Head of caudate nucleus (tissue), 42 donors: ENCODE measurements around the gene ATF3.
A peak's percentile ranks its signal among the peaks of the same experiment; 100 is the strongest.
"Not testable (repeated sequence)": the region's sequence is repeated elsewhere in the genome, so short reads cannot be mapped to it uniquely, and the experiment has no call there.

Experiments
- DNase-seq, 42 donors: peaks; one replicate each; pipeline versions ENCODE4 v3.0.0 to v3.0.0-alpha.2; 2020 to 2021; ENCODE audit warnings: mixed read lengths in 7 of 42
- intact Hi-C: fragments of 100-400 bp; cut with DNase I; formaldehyde crosslinking; loops from one replicate; pipeline ENCODE4 v1.15.0; 2022

The ATF3 gene

DNA sequence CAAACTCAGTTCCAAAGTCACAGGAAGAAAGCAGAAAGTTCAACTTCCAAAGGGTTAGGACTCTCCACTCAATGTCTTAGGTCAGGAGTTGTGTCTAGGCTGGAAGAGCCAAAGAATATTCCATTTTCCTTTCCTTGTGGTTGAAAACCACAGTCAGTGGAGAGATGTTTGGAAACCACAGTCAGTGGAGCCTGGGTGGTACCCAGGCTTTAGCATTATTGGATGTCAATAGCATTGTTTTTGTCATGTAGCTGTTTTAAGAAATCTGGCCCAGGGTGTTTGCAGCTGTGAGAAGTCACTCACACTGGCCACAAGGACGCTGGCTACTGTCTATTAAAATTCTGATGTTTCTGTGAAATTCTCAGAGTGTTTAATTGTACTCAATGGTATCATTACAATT, 11.7 kb downstream of the ATF3 start:
- no peak for DNase-seq

GRCh38 chr1:212621043-212621948, 12.7 kb downstream of the ATF3 start:
- intact Hi-C loops = no loop called here

More for the DNA sequence above, 11.7 kb downstream of the ATF3 start:
- intact Hi-C loops = no loop called here

GRCh38 chr1:212621949-212622305, 13.4 kb downstream of the ATF3 start:
- DNase-seq = no peak
- intact Hi-C loops = no loop called here

More at GRCh38 chr1:212621043-212621948, 12.7 kb downstream of the ATF3 start:
- DNase-seq = no peak

GRCh38 chr1:212622467-212622866, 13.9 kb downstream of the ATF3 start:
- DNase-seq = no peak

DNA sequence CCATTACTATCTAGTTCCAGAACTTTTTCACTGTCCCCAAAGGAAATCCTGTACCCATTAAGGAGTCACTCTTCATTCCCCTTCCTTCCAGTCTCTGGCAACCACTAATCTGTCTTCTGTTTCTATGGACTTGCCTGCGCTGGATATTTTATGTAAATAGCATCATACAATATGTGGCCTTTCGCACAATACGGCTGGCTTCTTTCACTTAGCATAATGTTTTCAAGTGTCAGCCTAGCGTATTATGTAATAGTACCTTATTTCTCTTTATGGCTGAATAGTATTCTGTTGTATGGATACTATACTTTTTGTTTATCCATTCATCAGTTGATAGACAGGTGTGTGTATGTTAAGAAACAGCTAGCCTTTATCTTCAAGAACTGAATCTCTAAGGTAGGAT, 14.3 kb downstream of the ATF3 start:
- intact Hi-C loops = no loop called here
- no peak for DNase-seq

More at GRCh38 chr1:212622467-212622866, 13.9 kb downstream of the ATF3 start:
- intact Hi-C loops = no loop called here

DNA sequence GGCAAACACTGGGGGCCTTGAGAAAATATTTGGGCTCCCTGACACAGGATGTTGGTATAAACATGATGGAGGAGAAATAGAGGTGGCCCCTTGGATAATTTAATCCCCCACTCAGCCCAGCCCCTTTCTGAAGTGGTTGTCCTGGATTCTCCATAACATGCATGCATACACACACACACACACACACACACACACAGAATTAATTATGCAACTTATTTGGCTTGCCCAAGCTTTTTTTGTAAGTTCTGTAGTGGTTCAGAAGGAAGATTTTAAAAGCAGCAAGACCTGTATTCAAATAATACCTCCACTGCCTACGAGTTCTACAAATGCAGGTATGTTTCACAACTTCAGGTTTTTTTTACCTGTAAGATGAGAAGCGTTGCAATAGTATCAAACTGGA, 15.0 kb downstream of the ATF3 start:
- intact Hi-C loops = no loop called here
- no peak for DNase-seq

DNA sequence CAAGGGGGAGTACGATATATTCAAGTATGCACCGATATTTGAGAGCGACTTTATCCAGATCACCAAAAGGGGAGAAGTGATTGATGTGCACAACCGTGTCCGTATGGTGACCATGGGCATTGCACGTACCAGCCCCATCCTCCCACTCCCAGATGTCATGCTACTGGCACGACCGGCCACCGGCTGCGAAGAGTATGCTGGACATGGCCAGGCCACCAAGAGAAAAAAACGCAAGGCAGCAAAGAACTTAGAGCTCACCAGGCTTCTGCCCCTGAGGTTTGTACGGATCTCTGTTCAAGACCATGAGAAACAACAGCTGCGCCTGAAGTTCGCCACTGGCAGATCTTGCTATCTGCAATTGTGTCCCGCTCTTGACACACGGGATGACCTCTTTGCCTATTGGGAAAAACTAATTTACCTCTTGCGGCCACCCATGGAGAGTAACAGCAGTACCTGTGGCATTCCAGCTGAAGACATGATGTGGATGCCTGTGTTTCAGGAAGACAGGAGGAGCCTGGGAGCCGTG, 16.5 kb downstream of the ATF3 start:
- intact Hi-C loops = no loop called here

DNA sequence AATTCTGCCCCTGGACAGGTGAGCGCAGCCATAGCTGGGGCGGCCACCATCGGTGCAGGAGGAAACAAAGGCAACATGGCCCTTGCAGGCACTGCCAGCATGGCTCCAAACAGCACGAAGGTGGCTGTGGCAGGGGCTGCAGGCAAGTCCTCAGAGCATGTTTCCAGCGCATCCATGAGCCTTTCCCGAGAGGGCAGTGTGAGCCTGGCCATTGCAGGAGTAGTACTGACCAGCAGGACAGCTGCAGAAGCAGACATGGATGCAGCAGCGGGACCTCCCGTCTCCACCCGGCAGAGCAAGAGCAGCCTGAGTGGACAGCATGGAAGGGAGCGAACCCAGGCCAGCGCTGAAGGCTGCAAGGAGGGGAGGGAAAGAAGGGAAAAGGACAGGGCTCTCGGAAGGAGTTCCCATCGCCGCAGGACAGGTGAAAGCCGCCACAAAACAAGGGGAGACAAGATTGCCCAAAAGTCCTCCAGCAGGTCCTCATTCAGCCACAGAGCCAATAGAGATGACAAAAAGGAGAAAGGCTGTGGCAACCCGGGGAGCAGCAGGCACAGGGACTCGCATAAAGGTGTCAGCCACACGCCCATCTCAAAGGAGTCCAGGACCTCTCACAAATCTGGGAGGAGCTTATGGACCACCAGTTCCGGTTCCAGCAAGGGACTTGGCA, 17.4 kb downstream of the ATF3 start:
- DNase-seq = no peak
- intact Hi-C loops = no loop called here

More for the DNA sequence above, 16.5 kb downstream of the ATF3 start:
- no peak for DNase-seq

DNA sequence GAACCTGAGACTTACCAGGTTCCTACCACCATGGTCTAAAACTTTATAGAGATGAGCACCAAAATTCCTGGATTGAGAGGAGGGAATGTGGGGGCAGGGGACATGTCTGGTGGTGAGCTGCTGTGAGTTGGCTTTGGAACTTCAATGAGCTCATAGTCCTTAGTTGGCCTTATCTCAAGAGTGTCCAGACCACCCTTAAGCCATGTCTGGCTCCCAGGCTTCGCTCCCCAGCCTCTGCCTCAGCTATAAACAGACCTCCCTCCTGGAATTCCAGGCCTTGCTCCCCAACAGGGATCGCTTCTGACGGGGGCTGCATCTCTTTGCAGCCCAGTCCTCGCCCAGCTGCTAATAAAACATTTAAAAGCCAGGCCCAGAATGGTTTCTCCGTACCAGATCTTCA, 19.5 kb downstream of the ATF3 start:
- no peak for DNase-seq
- intact Hi-C loops = no loop called here

GRCh38 chr1:212628813-212629415, 20.4 kb downstream of the ATF3 start:
- intact Hi-C loops = no loop called here
- no peak for DNase-seq

DNA sequence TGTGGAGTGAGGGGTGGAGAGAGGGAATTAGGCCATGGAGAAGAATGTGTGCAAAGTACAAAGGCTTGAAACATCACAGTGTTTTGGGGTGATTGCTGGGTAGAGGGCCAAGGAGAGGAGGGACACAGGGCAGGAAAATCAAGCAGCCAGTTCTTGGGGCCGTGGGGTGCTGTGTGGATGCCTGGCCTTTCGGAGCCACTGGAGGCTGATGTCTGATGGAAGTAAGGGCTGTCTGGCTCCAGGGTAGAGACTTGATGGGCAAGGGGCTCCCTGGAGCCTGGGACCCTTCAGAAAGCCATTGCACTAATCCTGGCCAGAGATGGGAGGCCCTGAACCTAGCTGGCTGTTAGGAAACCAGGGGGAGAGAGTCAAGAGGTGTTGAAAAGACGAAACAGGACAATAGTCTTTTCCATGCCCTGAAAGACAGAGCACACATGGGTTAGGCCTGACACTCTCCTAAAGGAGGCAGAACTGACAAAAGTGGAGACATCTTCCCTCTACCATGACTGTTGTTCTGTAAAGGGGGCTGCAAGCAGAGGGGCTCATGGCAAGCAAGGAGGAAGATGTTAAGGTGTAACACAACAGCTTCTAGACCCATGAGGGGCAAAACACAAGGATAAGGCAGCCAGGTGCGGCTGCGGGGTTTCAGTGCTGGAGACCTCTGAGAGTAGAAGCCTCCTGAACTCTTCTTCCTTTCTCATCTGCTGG, 21.0 kb downstream of the ATF3 start:
- intact Hi-C loops = no loop called here

GRCh38 chr1:212630158-212630900, 21.8 kb downstream of the ATF3 start:
- intact Hi-C loops = no loop called here

More for the DNA sequence above, 21.0 kb downstream of the ATF3 start:
- no peak for DNase-seq

GRCh38 chr1:212633161-212633560, 24.6 kb downstream of the ATF3 start:
- intact Hi-C loops = no loop called here

More at GRCh38 chr1:212630158-212630900, 21.8 kb downstream of the ATF3 start:
- peak; percentile 30 to 87 (median 72) for DNase-seq

DNA sequence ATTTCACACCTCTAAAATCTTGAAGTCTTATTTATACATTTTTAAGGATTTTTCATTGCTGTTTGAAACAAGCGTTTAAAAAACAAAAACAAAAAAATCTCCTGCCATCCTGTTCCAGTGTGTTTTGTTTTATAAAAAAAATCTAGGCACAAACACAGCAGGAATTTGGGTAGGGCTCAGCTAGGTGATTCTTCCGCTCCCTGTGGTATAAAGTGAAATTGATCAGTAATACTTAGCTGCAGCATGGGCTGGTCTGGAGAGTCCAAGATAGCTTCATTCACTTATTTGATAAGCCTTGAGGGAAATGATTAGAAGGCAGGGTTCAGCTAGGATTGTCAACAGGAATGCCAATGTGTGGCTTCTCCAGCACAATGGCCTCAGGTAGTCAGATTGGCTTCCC, 25.7 kb downstream of the ATF3 start:
- DNase-seq = no peak
- intact Hi-C loops = no loop called here

More at GRCh38 chr1:212633161-212633560, 24.6 kb downstream of the ATF3 start:
- no peak for DNase-seq

- intact Hi-C loops = no loop called here
- no peak for DNase-seq
Observed at GRCh38 chr1:212635141-212635631, 26.6 kb downstream of the ATF3 start.

DNA sequence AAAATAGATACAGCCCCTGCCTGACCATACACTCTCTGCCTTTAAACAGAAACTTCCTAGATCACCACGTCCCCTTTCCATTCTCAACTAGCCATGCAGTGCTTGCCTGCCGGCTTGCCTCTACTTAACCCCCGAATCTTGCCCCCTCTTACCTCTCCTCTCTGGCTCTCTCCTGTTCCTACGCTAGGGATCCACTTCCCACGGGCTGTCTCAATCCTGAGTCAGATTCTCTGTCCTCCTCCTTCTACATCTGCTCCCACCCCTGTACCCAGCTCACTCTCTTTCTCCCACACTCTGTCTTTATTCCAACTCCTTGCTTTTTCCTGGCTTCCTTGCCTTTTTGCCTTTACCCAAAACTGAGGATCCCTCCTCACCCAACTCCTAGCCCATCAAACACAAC, 29.3 kb downstream of the ATF3 start:
- intact Hi-C loops = no loop called here
- DNase-seq = peak in 36 of 42 donors; percentile 15 to 90 (median 56)

GRCh38 chr1:212638492-212639151, 30.1 kb downstream of the ATF3 start:
- intact Hi-C loops = no loop called here
- DNase-seq = peak in 1 of 42 donors; percentile 25

GRCh38 chr1:212639524-212639923, 31.0 kb downstream of the ATF3 start:
- DNase-seq = peak in 1 of 42 donors; percentile 22

More at GRCh38 chr1:212639524-212639923, 31.0 kb downstream of the ATF3 start:
- intact Hi-C loops = not testable (repeated sequence)
